Activated CD4-positive, CD25-positive, alpha-beta regulatory T cell treated with anti-CD3 and anti-CD28 coated beads, Interleukin-2, amount 50 U/mL, for 16 hours (primary cell): ENCODE results near the gene CREB3L1.
A peak's percentile ranks its signal among the peaks of the same experiment; 100 is the strongest.

ENCODE experiments used
- DNase-seq: peaks from one replicate; pipeline ENCODE4 v3.0.0-alpha.2; 2020; ENCODE audit warnings: low read depth, low spot score

The CREB3L1 gene, protein sequence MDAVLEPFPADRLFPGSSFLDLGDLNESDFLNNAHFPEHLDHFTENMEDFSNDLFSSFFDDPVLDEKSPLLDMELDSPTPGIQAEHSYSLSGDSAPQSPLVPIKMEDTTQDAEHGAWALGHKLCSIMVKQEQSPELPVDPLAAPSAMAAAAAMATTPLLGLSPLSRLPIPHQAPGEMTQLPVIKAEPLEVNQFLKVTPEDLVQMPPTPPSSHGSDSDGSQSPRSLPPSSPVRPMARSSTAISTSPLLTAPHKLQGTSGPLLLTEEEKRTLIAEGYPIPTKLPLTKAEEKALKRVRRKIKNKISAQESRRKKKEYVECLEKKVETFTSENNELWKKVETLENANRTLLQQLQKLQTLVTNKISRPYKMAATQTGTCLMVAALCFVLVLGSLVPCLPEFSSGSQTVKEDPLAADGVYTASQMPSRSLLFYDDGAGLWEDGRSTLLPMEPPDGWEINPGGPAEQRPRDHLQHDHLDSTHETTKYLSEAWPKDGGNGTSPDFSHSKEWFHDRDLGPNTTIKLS

DNA sequence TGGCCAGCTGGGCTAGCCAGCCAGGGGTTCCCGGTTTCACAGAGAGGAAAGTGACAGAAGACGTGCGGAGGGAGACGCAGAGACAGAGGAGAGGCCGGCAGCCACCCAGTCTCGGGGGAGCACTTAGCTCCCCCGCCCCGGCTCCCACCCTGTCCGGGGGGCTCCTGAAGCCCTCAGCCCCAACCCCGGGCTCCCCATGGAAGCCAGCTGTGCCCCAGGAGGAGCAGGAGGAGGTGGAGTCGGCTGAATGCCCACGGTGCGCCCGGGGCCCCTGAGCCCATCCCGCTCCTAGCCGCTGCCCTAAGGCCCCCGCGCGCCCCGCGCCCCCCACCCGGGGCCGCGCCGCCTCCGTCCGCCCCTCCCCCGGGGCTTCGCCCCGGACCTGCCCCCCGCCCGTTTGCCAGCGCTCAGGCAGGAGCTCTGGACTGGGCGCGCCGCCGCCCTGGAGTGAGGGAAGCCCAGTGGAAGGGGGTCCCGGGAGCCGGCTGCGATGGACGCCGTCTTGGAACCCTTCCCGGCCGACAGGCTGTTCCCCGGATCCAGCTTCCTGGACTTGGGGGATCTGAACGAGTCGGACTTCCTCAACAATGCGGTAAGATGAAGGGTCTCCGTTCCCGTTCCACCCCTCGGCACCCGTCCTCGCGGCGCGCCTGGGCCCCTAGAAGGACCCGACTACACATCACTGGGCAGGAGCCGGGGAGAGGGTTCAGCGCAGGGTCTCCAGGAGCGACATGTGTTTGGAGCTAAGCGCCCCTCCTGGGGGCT is at the start of gene CREB3L1:
Gene CREB3L1, plus strand, starts transcription at position 41 of the 765 bp plus-strand sequence. Its CDS starts 450 bp downstream, at position 491.
- no peak for DNase-seq

DNA sequence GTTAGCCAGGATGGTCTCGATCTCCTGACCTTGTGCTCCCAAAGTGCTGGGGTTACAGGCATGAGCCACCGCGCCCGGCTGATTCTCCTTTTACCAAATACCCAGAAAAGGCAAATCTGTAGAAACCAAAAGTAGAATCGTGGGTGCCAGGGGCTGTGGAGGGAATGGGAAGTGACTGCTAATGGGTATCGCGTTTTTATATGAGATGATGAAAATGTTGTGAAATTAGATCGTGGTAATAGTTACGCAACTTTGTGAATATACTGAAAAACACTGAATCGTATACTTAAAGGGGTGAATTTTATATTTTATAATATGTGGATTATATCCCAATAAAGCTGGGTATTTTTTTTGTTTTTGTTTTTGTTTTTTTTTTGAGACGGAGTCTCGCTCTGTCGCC is 48.2 kb upstream of the CREB3L1 start:
- DNase-seq, result no peak

DNA sequence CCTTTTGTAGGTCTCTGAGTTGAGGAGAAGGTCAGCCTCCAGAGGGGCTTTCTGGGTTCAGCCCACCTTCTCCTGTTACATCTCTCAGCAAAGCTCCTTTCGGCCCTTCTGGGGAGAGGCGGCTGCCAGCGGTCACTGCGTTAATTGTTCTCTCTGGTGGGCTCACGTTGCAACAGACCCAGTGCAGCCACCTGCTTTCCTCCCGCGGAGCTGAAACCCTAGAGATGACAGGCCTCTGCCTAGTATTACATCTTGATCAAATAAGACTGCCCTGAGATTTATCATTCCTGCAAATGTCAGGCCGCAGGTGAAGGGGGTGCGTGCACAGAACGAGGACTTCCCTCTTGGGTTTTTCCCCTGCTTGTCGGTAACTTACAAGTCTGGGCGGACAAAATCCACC is 43.2 kb upstream of the CREB3L1 start:
- DNase-seq, result no peak

DNA sequence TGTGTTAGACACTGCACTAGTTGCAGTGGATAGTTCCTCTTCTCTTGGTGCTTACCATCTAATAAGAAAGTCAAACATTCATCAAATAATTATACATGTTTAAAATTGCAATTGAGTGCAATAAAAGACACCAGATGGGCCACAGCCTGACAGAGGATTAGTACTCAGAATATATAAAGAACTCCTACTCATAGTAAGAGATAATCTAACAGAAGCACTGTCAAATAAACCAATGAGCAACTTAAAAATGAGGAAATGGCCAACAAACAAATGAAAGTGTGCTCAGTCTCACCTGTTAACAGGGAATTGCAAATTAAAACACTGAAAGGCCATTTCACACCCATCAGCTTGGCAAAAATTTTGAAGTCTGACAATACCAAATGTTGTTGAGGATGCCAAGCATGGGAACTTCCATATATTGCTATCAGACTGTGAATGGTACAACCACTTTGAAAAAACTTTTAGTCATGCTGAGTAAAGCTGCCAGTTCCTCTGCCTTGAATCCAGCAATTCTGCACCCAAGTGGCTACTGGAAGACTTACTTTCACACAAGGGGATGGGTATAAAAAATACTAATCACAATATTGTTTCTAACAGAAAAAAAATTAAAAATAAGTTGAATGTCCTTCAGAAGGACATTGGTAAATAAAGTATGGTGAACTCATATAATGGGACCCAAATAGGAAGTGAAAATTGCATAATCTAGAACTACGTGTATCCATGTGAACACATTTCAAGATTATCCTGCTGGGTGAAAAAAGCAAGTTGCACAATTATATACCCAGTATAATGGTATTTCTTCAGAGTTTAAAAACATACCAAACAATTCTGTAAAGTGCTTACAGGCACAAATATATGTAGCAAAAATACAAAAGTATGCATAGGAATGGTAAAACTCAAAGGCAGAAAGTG is 41.4 kb upstream of the CREB3L1 start:
- no peak for DNase-seq

GRCh38 chr11:46236918-46237247 is 40.6 kb upstream of the CREB3L1 start:
- no peak for DNase-seq

DNA sequence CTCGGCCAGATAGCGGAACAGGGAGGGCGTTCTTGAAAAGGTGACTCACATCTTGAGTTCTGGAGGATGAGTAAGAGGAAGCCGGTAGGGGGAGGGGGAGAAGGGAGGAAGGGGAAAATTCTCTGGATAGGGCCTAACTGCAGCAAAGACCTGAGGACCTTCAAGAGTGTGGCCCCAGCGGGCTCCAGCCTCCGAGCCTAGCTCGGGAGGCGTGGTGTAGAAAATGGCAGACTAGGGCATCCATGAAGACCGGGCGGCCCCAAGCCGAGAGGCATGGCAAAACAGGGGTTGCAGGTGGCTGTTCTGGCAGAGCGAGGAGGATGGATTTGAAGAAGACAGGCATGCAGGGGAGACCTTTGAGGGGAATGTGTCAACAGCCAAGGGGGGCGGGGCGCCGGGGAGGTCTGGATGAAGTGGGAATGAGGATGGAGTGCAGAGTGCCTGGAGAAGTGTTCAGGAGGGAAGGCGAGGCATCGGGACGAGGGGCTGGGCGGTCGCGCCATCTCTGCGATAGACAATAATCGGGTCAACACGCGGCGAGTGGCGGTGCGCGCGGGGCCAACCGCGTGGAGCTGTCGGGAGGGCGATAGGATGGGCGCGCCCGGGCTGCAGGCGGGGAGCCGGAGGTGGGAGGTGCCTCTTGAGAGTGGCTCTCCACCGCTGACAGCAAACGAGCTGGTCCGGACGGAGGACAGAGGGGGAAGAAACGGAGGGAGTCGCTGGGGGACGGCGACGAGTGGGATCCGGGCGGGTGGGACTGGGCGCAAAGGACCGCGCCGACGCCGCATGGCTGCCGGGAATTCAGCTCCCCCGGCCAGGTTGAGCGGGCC is 40.0 kb upstream of the CREB3L1 start:
- DNase-seq, result no peak

DNA sequence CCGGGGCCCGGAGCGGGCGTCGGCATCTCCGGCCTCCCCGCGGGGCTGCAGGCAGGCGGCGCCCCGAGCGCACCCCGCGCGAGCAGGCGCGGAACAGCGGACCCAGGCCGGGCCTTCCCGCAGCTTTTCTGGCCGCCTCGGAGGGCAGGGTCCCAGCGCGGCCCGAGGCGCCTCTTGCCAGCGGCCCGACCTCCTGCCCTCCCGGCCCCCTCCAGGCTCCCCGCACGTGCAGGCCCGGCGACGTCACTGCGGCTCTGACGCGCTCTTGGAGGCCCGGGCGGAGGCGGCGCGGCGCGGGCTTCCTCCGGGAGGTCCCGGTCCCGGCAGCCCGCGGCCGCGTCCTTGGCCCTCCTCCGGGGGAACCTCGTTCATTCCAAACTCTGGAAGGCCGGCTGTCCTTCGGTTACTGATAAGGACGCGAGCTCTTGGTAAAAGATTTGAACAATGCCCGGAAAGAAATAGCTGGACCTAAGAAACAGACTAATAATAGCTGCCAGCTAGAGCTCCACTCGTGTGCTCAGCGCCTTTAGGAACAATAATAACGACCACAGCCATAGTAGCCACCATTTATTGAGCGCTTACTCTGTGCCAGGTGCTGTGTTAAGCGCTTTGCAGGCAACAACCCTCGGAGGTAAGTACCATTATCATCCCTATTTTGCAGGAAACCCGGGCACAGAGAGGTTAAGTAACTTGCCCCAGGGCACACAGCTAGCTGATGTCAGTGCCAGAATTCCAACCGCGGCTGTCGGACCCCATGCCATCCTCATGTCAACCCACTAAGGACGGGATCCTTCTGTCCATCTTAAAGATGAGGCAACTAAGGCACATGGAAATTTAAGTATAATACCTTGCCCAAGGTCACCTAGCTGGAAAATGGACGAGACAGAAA is 39.1 kb upstream of the CREB3L1 start:
- no peak for DNase-seq

GRCh38 chr11:46238967-46239800 is 38.3 kb upstream of the CREB3L1 start:
- peak; percentile 50 for DNase-seq

DNA sequence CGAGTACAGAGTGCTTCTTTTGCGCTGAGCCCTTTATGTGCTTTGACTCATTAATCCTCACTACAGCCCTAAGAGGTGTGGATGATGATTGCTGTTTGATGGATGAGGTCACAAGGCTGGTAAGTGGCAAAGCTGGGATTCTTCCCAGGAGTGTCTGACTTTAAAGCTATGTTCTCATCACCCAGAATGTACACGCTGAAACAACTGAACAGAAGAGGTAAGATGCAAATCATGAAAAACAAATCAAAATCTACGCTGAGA is 37.7 kb upstream of the CREB3L1 start:
- DNase-seq, result no peak

DNA sequence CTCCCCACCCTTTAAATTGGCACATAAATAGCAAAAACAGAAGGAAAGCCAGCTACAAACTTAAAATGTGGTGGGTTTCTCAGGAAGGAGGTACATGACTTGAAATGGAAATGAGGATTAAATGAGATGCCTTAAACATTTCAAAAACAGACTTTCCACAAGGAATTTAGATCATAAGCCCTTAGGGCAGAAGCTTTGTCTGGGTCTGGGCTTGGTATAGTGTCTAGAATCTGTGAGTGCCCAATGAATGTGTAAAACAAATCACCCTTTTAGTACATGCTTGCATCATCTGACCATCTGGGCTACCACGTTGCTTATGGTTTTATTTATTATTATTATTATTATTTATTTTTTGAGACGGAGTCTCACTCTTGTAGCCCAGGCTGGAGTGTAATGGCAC is 37.1 kb upstream of the CREB3L1 start:
- no peak for DNase-seq

DNA sequence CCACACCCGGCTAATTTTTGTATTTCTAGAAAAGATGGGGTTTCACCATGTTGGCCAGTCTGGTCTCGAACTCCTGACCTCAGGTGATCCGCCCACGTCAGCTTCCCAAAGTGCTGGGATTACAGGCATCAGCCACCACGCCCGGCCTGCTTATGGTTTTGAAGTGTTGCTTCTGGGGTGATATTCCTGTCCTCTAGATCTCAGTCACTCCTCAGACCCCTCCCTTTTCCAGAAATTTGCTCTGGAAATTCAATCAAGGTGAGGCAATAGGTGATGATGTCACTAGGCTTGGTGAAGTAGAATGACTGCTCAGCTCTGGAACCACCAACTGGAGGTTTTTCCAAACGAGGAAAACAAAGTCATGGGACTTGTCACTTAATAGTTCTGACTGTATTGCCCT is 36.6 kb upstream of the CREB3L1 start:
- no peak for DNase-seq

DNA sequence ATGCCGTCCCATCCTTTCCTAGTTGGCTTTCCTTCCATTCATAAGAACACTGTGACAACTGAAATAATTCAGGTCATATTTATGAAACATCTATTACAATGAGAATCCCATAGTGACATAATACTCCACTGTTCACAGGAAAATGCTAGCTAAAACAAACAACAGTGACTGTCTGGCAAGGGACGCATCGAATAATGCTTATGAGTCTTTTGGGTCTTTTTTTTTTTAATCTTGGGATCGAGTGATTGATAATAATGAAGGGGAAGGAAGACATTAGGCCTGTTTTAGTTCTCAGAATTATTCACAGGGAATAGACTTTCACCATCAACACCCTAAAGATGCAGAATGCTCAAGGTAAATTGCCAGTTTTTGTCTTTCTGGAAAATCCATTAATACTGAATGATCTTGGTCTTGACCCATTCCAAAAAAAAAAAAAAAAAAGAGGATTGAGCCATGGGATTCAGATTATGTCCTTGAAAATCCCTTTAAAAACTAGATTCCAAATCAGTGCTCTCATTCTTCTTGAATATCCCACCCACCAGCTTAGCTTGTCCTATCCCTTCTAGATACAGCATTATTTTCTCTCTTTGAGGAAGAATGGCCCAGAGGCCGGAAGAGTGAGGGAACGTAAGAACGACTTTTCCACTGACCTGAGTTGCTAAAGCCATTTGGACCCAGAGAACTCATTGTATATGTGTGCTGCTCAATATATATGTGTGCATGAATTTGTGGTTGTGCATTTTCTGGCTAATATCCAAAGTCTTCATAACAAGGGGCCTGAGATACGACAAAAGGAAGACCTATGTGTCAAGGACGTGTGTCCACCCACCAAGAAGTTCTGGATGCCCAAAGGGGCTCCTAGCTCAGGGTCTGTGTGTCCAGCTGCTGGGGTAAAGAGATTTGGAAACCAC is 35.2 kb upstream of the CREB3L1 start:
- DNase-seq, result no peak

DNA sequence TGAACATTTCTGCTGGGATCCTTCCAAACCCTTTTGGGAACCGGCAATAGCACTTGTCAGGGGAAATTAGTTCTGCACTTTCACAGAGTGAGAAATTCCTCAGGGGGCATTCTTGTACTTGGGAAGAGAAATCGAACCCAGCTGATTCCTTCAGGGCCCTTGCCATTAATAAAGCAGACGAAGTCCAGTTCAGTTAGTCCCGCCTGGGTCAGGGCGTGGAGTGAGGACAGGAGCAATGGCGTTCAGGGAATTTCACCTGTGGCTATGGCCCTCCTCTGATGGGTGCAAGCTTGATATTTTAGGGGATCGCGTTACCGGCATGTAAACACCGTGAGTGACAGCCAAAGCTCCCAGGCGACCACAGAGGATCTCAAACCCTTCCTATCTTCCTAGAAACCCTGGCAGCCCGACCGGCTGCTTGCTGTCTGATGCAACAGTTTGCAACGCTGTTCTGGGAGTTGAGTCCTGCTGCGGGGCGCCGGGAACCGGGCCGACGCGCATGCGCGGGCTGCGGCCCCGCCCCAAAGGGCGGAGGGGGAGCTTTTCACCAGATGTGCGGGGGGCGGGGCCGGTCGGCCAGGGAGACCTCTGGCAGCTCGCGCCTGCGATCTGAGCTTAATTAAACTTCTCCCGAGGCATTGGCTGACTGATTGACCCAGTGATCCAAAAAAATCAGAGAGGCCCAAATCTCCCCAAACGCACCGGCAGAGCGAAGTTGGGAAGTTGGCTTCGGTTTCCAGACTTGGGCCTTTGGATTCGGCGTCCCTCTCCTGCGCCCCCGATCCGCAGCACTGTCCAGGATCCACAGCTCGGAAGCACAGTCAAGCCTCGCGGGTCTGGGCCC is 34.3 kb upstream of the CREB3L1 start:
- DNase-seq, result peak; percentile 73

DNA sequence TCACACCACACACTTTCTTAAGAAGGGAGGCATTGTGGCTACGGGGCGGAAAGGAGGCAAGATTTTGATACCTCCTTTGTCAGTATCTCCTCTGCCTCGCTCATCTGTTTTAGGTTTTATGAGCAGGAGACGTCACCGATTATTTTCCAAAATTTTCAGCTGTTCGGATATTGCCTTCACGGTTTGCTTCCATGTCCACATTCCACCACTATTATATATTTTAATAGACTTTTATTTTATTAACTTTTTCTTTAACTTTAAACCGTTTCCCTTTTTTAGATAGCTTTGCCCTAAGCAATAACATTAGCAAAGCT is 33.7 kb upstream of the CREB3L1 start:
- DNase-seq, result no peak

DNA sequence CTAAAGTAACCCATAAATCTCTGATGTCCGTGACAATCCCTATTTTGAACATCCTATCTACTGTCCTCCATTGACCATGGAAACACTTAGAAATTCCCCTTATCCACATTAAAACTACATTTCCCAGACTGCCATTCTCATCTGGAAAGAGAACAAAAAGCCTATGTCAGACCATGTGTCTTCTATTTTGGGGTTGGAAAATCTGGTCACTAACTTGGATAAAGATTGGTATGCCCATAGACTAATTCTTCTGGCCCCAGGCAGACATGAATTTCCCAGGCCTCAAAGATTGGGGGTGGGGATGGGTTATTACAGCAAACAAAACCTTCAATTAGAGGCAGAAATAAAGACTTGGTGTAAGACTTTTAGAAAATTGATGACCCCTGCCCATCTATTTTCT is 30.9 kb upstream of the CREB3L1 start:
- DNase-seq, result no peak

- DNase-seq, result no peak
Measured at GRCh38 chr11:46247090-46247489, 30.4 kb upstream of the CREB3L1 start.

- DNase-seq, result no peak
Measured at GRCh38 chr11:46247659-46248058, 29.8 kb upstream of the CREB3L1 start.
